ENCODE measurements around the gene MTMR3. TPM values are rescaled to one million over a fixed set of nuclear protein-coding genes. Genes with fewer than 3 reads are reported as not detected.

The MTMR3 gene
- total RNA-seq, 1 donor from 2014 or later: 32.3 TPM

GRCh38 chr22:30009478-30009877 lies 126.5 kb downstream of the MTMR3 start:
- DNase-seq (ENCODE audit: missing footprints): no peak
- intact Hi-C loops (cut with DNase I): loop anchor here (5.0 to 10.0 kb wide), 3 partner anchors 242 to 375 kb away; partner anchors contain the start of genes UQCR10 and ZMAT5
- no peak for ATAC-seq

GRCh38 chr22:30010789-30011405 lies 127.9 kb downstream of the MTMR3 start:
- no peak for DNase-seq (ENCODE audit: missing footprints)
- intact Hi-C loops (cut with DNase I): no loop called here

GRCh38 chr22:30013201-30013600 lies 130.2 kb downstream of the MTMR3 start:
- intact Hi-C loops (cut with DNase I): no loop called here
- no peak for ATAC-seq

More at GRCh38 chr22:30010789-30011405, 127.9 kb downstream of the MTMR3 start:
- ATAC-seq: no peak

GRCh38 chr22:30014244-30014643 lies 131.3 kb downstream of the MTMR3 start:
- intact Hi-C loops (cut with DNase I): no loop called here
- ATAC-seq (no peak), DNase-seq (ENCODE audit: missing footprints) (no peak)

More at GRCh38 chr22:30013201-30013600, 130.2 kb downstream of the MTMR3 start:
- DNase-seq (ENCODE audit: missing footprints): no peak

- no peak for ATAC-seq
- DNase-seq (ENCODE audit: missing footprints): no peak
- intact Hi-C loops (cut with DNase I): no loop called here
Measured at GRCh38 chr22:30015229-30015797, 132.3 kb downstream of the MTMR3 start.

- intact Hi-C loops (cut with DNase I): no loop called here
- ATAC-seq (no peak), DNase-seq (ENCODE audit: missing footprints) (no peak)
Measured at GRCh38 chr22:30015846-30016245, 132.9 kb downstream of the MTMR3 start.

- ATAC-seq (no peak), DNase-seq (ENCODE audit: missing footprints) (no peak)
- intact Hi-C loops (cut with DNase I): no loop called here
Measured at GRCh38 chr22:30016596-30016995, 133.6 kb downstream of the MTMR3 start.

- intact Hi-C loops (cut with DNase I): no loop called here
- no peak for DNase-seq (ENCODE audit: missing footprints)
- peak; percentile 34 for ATAC-seq
Measured at GRCh38 chr22:30017375-30018223, 134.6 kb downstream of the MTMR3 start.

GRCh38 chr22:30020511-30020910 lies 137.5 kb downstream of the MTMR3 start:
- ATAC-seq (no peak), DNase-seq (ENCODE audit: missing footprints) (no peak)
- intact Hi-C loops (cut with DNase I): no loop called here

GRCh38 chr22:30021338-30021737 lies 138.4 kb downstream of the MTMR3 start:
- intact Hi-C loops (cut with DNase I): no loop called here
- DNase-seq (ENCODE audit: missing footprints) (no peak), ATAC-seq (no peak)

GRCh38 chr22:30021881-30022619 lies 139.1 kb downstream of the MTMR3 start:
- ATAC-seq: peak; percentile 45
- DNase-seq (ENCODE audit: missing footprints): no peak
- intact Hi-C loops (cut with DNase I): no loop called here

- DNase-seq (ENCODE audit: missing footprints) (no peak), ATAC-seq (no peak)
- intact Hi-C loops (cut with DNase I): no loop called here
Measured at GRCh38 chr22:30023099-30023660, 140.2 kb downstream of the MTMR3 start.

- ATAC-seq (no peak), DNase-seq (ENCODE audit: missing footprints) (no peak)
- intact Hi-C loops (cut with DNase I): no loop called here
Measured at GRCh38 chr22:30024231-30024630, 141.3 kb downstream of the MTMR3 start.

- no peak for DNase-seq (ENCODE audit: missing footprints)
- intact Hi-C loops (cut with DNase I): no loop called here
Measured at GRCh38 chr22:30025221-30025620, 142.2 kb downstream of the MTMR3 start.

GRCh38 chr22:30026756-30027155 lies 143.8 kb downstream of the MTMR3 start:
- intact Hi-C loops (cut with DNase I): no loop called here
- DNase-seq (ENCODE audit: missing footprints) (no peak), ATAC-seq (no peak)

More at GRCh38 chr22:30025221-30025620, 142.2 kb downstream of the MTMR3 start:
- no peak for ATAC-seq

- intact Hi-C loops (cut with DNase I): no loop called here
- ATAC-seq (no peak), DNase-seq (ENCODE audit: missing footprints) (no peak)
Measured at GRCh38 chr22:30027169-30027568, 144.2 kb downstream of the MTMR3 start.

- ATAC-seq (peak; percentile 32), DNase-seq (ENCODE audit: missing footprints) (no peak)
Measured at GRCh38 chr22:30027791-30028190, 144.8 kb downstream of the MTMR3 start.

GRCh38 chr22:30028731-30029130 lies 145.8 kb downstream of the MTMR3 start:
- DNase-seq (ENCODE audit: missing footprints): no peak

More at GRCh38 chr22:30027791-30028190, 144.8 kb downstream of the MTMR3 start:
- intact Hi-C loops (cut with DNase I): no loop called here

GRCh38 chr22:30029512-30029911 lies 146.5 kb downstream of the MTMR3 start:
- no peak for ATAC-seq
- intact Hi-C loops (cut with DNase I): no loop called here
- no peak for DNase-seq (ENCODE audit: missing footprints)

More at GRCh38 chr22:30028731-30029130, 145.8 kb downstream of the MTMR3 start:
- ATAC-seq: no peak
- intact Hi-C loops (cut with DNase I): no loop called here
